Breast epithelium (tissue), 4 donors: Measurements from ENCODE around the gene FBLN2. TPM values are rescaled to one million over a fixed set of nuclear protein-coding genes. Genes with fewer than 3 reads are reported as not detected.
A peak's percentile ranks its signal among the peaks of the same experiment; 100 is the strongest.

ENCODE experiments used
- DNase-seq, 2 donors: peaks; one replicate each; pipeline ENCODE4 v3.0.0-alpha.2; 2019; ENCODE audit warnings: low spot score in 2 of 2
- H3K27ac ChIP-seq, 2 donors: fragments of 200-600 bp; sonication (generic) in 1 of 2; one replicate each; pipeline ENCODE4 v1.5.1; 2016 to 2019; ENCODE audit warnings: mild to moderate bottlenecking in 1 of 2
- H3K27me3 ChIP-seq, 2 donors: fragments of 200-600 bp; sonication (generic) in 1 of 2; one replicate each; pipeline versions ENCODE4 v1.5.1 to v1.6.0; 2017 to 2019; ENCODE audit warnings: control low read depth in 1 of 2, mild to moderate bottlenecking in 1 of 2
- H3K36me3 ChIP-seq: fragments of 200-600 bp; one replicate; pipeline ENCODE4 v1.5.1; 2019
- H3K4me1 ChIP-seq, 2 donors: fragments of 200-600 bp; sonication (generic); one replicate each; pipeline ENCODE4 v1.5.1; 2016 to 2019; ENCODE audit warnings: control low read depth in 1 of 2
- H3K4me3 ChIP-seq, 3 donors: fragments of 200-600 bp; sonication (generic); 1 replicate in 2 of 3; 2 replicates in 1 of 3; pipeline ENCODE4 v1.5.1; 2016 to 2019; ENCODE audit warnings: mild to moderate bottlenecking in 3 of 3, moderate library complexity in 2 of 3
- H3K9me3 ChIP-seq, 2 donors: fragments of 200-600 bp; sonication (generic) in 1 of 2; one replicate each; pipeline ENCODE4 v1.5.1; 2016 to 2019; ENCODE audit warnings: control low read depth in 1 of 2
- CTCF ChIP-seq, 3 donors: fragments of 450-650 bp; IDR thresholded peaks; one replicate each; pipeline ENCODE4 v1.5.1; 2016 to 2017; ENCODE audit warnings: antibody characterized with exemption in 3 of 3, mild to moderate bottlenecking in 3 of 3, moderate library complexity in 3 of 3
- POLR2A ChIP-seq: fragments of 450-650 bp; IDR thresholded peaks from one replicate; pipeline ENCODE4 v1.6.1; 2016; ENCODE audit warnings: antibody characterized with exemption, mild to moderate bottlenecking, moderate library complexity
- POLR2AphosphoS5 ChIP-seq, 3 donors: sonication (generic); formaldehyde crosslinking; IDR thresholded peaks; one replicate each; pipeline ENCODE4 v1.6.1; 2017; ENCODE audit warnings: antibody characterized with exemption in 3 of 3
- intact Hi-C: fragments of 100-400 bp; cut with DNase I; formaldehyde crosslinking; loops from one replicate; pipeline ENCODE4 v1.15.1; 2023; ENCODE audit warnings: low total_unique reads
- total RNA-seq, 3 donors: library from RNA; depleted of rRNA; stranded (reverse); fragments of >200 nt; gene quantifications; one replicate each; pipeline ENCODE4 v1.1.0, GENCODE V29; 2016

The FBLN2 gene
- total RNA-seq, 3 donors from 2014 or later: 43.5 to 663 (median 81.3) TPM

GRCh38 chr3:13653631-13654279 lies 104.8 kb downstream of the FBLN2 start:
- no peaks in the 10 kb centered on the region for H3K9me3 ChIP-seq
- TF ChIP-seq POLR2AphosphoS5 (IDR thresholded peaks at IDR 0.05) (no peak), CTCF (IDR thresholded peaks at IDR 0.05) (no peak), POLR2A (no peak)
- H3K4me3 ChIP-seq: no peak overlapping the region
- no peak overlapping the region for H3K27ac ChIP-seq
- no peaks in the 10 kb centered on the region for H3K36me3 ChIP-seq
- peaks cover 8 to 42% of the 10 kb centered on the region in 2 donors for H3K27me3 ChIP-seq
- intact Hi-C loops: no loop called here
- DNase-seq: no peak
- H3K4me1 ChIP-seq: no peaks in the 10 kb centered on the region

- H3K27ac ChIP-seq: no peak overlapping the region
- DNase-seq: no peak
- TF ChIP-seq POLR2A (no peak), POLR2AphosphoS5 (IDR thresholded peaks at IDR 0.05) (no peak), CTCF (IDR thresholded peaks at IDR 0.05) (no peak)
- peak overlapping the region in 1 of 3 donors; percentile 61 for H3K4me3 ChIP-seq
- intact Hi-C loops: no loop called here
- no peaks in the 10 kb centered on the region for H3K4me1 ChIP-seq
- H3K36me3 ChIP-seq: no peaks in the 10 kb centered on the region
- no peaks in the 10 kb centered on the region for H3K9me3 ChIP-seq
- peaks cover 8 to 45% of the 10 kb centered on the region in 2 donors for H3K27me3 ChIP-seq
Observed at GRCh38 chr3:13654330-13655060, 105.6 kb downstream of the FBLN2 start.

DNA sequence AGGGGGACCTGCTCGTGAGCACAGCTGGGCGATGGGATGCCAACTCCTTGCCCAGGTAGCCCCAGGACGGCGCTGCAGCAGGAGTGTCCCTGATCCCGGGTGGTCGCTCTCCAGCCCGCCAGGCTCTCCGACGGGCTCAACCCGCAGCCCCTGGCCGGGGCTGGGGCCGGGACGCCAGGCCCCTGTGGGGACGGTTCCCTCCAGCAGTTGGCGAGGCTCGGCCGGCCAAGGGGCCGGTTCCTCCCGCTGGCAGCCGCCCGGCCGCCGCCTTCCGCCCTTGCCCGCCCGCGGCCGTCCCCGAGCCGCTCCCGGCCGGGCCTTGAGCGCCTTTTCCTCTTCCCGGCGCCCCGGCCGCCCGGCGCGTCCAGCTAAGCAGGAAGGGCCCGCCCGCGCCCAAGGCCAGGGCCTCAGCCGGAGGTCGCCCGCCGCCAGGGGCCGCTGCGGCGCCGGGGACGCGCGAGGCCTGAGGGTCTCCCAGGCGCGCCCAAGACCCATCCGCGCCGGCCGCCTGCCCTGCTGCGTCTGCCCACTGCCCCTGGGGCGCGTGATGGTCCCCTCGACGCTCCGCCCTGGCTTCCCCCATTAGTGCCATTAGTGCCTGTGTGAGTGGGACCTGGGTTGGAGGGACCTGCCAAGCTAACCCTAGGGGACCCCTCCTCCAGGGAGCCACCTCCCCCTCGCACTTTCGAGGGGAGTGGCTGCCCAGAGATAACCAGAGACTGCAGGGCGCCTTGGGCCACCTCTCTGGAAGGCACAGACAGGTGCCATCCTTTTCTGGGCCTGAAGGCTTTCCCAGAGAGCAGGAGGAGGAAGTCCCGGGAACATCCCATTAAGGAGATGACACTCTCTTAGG lies 106.4 kb downstream of the FBLN2 start:
- Histone ChIP-seq H3K27me3 (peaks cover 8 to 52% of the 10 kb centered on the region in 2 donors), H3K27ac (no peak overlapping the region), H3K4me3 (peak overlapping the region in 2 of 3 donors; percentile 38 to 61), H3K36me3 (no peaks in the 10 kb centered on the region), H3K4me1 (no peaks in the 10 kb centered on the region), H3K9me3 (no peaks in the 10 kb centered on the region)
- intact Hi-C loops: no loop called here
- TF ChIP-seq CTCF (IDR thresholded peaks at IDR 0.05) (peak in 1 of 3 donors; percentile 45), POLR2AphosphoS5 (IDR thresholded peaks at IDR 0.05) (no peak)
- no peak for DNase-seq

GRCh38 chr3:13656584-13657301 lies 107.8 kb downstream of the FBLN2 start:
- no peak overlapping the region for H3K27ac ChIP-seq
- H3K4me1 ChIP-seq: no peaks in the 10 kb centered on the region
- intact Hi-C loops: no loop called here
- H3K4me3 ChIP-seq: no peak overlapping the region
- H3K9me3 ChIP-seq: no peaks in the 10 kb centered on the region
- no peak for TF ChIP-seq POLR2AphosphoS5 (IDR thresholded peaks at IDR 0.05)
- no peak for TF ChIP-seq POLR2A
- no peak for TF ChIP-seq CTCF (IDR thresholded peaks at IDR 0.05)
- DNase-seq: no peak
- peaks cover 8 to 52% of the 10 kb centered on the region in 2 donors for H3K27me3 ChIP-seq
- no peaks in the 10 kb centered on the region for H3K36me3 ChIP-seq
